NCI-H187 treated with DMSO at 0.1 percent for 48 hours (cell line): ENCODE measurements around the gene ANXA8.

Source experiments
- DNase-seq: peaks from one replicate; lab custom pipeline; 2025; lab: John Stamatoyannopoulos, UW

Gene ANXA8

GRCh38 chr10:47447209-47447608 lies 36.7 kb downstream of the ANXA8 start:
- DNase-seq: no peak

- DNase-seq: no peak
Measured at GRCh38 chr10:47445720-47446119, 38.2 kb downstream of the ANXA8 start.

GRCh38 chr10:47444047-47444446 lies 39.9 kb downstream of the ANXA8 start:
- no peak for DNase-seq

- DNase-seq: no peak
Measured at GRCh38 chr10:47443145-47443544, 40.8 kb downstream of the ANXA8 start.

- DNase-seq: no peak
Measured at GRCh38 chr10:47442351-47442750, 41.6 kb downstream of the ANXA8 start.

DNA sequence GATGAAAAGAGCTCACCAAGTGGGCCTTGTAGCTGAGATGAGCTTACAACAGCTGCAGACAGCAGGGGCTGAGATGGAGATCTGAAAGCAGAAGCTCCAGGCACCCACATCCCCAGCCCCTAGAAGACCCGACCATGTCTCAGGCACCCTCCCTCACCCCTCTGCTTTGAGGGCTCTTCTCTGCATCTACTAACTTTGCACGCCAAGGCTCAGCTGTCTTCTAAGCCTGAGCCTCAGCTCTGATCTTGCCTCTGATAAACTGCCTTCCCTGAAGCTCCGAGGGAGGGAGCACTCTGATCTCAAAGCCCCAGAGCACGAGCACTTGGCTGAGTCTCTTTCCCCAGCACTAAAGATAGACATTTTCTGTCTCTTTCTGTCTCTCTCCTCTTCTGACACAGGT lies 42.0 kb downstream of the ANXA8 start:
- no peak for DNase-seq

- DNase-seq: no peak
Measured at GRCh38 chr10:47440207-47440606, 43.7 kb downstream of the ANXA8 start.

DNA sequence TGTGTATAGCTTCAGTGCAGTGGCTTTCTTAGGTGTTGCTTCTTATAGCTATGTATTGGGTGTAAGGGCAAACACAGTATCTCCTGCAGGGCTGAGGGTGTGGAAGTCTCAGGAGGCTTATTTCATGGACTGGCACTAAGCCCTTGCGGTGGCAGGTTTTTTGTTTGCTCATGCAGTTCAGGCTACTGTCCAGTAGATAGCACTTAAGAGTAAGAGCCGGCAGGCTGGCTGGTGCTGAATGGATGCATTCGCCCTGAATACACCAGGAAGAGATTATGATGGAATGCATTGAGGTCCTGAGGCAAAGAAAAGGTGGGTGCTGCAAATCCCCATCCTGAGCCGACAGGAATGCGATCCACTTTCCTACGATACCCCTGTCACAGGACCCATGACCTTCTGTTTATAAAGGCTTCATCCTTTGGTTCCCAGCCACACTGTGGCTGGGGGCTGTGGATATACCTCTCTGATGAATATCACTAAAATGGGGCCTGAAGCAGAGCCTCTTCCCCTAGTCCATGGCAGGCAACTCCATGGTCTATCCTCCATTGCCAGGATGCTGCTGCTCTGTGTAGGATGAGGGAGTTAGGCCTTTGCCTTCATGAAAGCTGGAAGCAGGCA lies 44.9 kb downstream of the ANXA8 start:
- DNase-seq: peak; percentile 2

GRCh38 chr10:47435081-47435480 lies 48.8 kb downstream of the ANXA8 start:
- no peak for DNase-seq

GRCh38 chr10:47425813-47426419 lies 58.0 kb downstream of the ANXA8 start:
- no peak for DNase-seq

GRCh38 chr10:47424231-47424630 lies 59.7 kb downstream of the ANXA8 start:
- no peak for DNase-seq

GRCh38 chr10:47423476-47423875 lies 60.4 kb downstream of the ANXA8 start:
- DNase-seq: no peak

DNA sequence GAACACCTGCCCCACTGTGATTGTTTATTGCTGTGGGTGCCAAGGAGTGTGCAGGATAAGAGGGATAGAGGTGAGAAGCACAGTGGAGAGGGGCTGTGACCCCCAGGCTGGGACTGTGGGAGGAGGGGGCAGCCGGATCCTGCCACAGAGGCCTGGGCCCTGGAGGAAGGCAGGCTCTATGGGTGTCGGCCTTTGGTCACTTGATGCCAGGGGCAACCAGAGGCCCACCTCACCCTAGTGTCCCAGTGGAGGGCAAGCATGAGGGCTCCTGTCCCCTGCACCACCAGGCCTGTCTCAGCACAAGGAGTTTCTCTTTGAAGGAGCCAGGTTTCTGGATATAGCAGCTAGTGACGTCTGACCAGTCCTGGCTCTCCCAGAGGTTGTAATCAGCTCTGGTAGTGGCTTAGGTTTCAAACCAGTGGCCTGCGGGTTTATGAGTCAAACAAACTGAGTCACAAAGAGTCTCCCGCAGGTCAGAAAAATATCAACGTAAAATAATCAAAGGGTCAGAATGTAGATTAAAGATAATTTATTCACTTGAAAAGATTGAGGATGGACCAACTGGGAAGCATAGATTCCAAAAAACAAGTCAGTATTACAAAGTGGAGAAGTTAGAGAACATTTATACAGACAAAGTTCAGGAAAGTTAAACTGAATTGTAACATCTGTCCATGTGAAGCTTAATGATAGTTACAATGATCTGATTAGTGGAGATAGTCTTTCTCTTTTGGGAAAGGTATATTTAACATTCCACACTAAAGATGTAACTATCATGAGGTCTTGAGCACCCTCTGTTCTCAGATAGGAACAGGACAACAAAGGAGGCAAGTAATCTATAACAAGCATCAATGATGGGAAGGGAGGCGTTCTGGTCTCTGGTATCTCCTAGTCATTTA lies 62.6 kb downstream of the ANXA8 start:
- no peak for DNase-seq

DNA sequence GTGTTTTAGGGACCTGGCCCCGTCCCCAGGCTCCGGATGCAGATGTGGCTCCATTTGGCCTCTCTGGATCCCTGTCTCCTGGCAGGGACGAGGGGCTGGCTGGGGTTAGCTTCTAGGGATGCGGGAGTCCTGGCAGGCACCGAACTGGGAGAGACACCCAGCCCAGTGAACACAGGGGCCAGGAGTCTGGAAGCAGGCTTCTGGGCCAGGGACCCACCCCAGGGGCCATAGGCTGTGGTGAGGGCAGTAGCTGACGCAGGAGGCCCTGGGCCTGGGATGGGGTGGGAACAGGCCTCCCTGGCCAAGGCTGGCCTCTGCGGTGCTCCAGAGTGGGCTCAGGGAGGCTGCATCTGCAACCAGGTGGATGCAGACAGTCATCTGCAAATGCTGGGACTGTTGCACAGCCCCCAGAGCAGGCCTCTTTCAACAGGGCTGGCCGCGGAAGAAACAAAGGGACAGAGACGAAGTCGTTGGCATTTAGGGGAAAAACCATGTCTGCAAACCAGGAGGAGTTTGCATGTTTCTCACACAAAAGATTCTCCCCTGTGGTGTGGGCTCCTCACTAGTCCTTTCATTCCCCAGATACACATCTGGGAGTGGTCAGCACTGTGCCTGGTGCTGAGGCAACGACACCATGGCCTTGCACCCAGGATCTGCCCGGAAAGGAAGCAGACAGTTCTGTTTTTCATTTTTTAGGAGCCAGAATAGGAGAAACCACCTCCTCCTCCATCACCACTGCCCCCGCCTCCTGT lies 63.4 kb downstream of the ANXA8 start:
- DNase-seq: no peak

DNA sequence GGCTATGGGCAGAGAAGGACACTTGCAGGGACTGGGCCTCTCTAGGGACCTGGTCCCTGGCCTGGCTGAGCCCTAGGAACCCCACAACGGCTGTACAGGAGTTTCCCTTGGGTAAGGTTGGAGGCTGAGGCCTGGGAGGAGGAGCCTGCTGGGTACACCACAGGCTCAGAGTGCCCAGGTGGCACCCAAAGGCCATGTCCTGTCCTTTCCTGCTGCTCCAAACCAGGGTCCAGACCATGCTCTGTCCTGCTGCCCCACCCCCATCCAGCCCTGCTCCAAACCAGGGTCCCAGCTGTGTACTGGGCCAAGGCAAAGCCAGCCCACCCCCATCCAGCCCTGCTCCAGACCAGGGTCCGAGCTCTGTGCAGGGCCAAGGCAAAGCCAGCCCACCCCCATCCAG lies 64.5 kb downstream of the ANXA8 start:
- DNase-seq: no peak

- DNase-seq: no peak
Measured at GRCh38 chr10:47418966-47419365, 64.9 kb downstream of the ANXA8 start.

DNA sequence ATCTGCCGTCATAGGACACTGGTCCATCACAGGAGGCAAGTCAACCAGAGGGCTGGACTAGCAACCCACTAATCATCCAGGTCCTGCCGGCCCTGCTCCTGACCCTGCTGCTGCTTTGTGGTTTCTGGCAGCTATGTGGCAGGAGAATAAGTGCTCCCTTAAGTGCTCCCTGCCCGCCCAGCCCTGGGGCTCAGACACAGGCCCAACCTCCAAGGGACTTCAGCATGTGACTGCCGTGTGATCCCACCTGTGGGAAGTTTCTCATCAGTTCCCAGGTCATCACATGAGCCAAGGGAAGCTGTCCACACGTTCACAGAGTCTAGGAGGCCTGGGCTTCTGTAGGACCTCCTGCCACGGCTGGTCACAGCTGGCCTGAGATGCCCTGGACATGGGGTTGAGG lies 65.6 kb downstream of the ANXA8 start:
- no peak for DNase-seq
